GM12891 (cell line): ENCODE results near the gene ASCC2.
"Not testable (repeated sequence)": the region's sequence is repeated elsewhere in the genome, so short reads cannot be mapped to it uniquely, and the experiment has no call there.

Experiments
- DNase-seq: peaks from one replicate; pipeline ENCODE4 v3.0.0; 2011; ENCODE audit warnings: low spot score; ENCODE audit not compliant: insufficient read length
- FAIRE-seq: peaks from 2 replicates; lab custom pipeline; 2011; peaks lifted over from hg19 to GRCh38; lab: Jason Lieb, UNC
- PAX5 ChIP-seq: IDR thresholded peaks from 2 replicates; pipeline ENCODE4 v1.6.1; 2011; ENCODE audit warnings: low read length, moderate library complexity, mild to moderate bottlenecking; ENCODE audit not compliant: insufficient read depth, severe bottlenecking
- POLR2A ChIP-seq: IDR thresholded peaks from 2 replicates; pipeline ENCODE4 v1.6.1; 2011; ENCODE audit warnings: low read depth, low read length, control low read depth
- POLR2AphosphoS5 ChIP-seq: IDR thresholded peaks from 2 replicates; pipeline ENCODE4 v1.6.1; 2011; ENCODE audit warnings: low read depth, low read length, control low read depth
- POU2F2 ChIP-seq: IDR thresholded peaks from 2 replicates; pipeline ENCODE4 v1.6.1; 2011; ENCODE audit warnings: low read depth, mild to moderate bottlenecking, control low read depth, low read length, moderate library complexity
- SPI1 ChIP-seq: IDR thresholded peaks from 2 replicates; pipeline ENCODE4 v1.6.1; 2011; ENCODE audit warnings: low read depth, low read length, control low read depth
- TAF1 ChIP-seq: IDR thresholded peaks from 2 replicates; pipeline ENCODE4 v1.6.1; 2011; ENCODE audit warnings: low read depth, low read length, control low read depth

The ASCC2 gene

GRCh38 chr22:29833392-29833965, 4.6 kb downstream of the ASCC2 start:
- DNase-seq (no peak), FAIRE-seq (no peak)
- TF ChIP-seq TAF1, result no peak
- no peak for TF ChIP-seq POU2F2
- no peak for TF ChIP-seq SPI1
- TF ChIP-seq POLR2A, result no peak
- no peak for TF ChIP-seq POLR2AphosphoS5
- TF ChIP-seq PAX5, result no peak

- FAIRE-seq (no peak), DNase-seq (no peak)
- TF ChIP-seq PAX5, result no peak
- no peak for TF ChIP-seq POLR2AphosphoS5
- TF ChIP-seq POU2F2, result no peak
Measured at GRCh38 chr22:29831958-29832357, 6.1 kb downstream of the ASCC2 start.

- DNase-seq (no peak), FAIRE-seq (no peak)
- TF ChIP-seq POLR2AphosphoS5 (no peak), POLR2A (no peak), PAX5 (no peak), TAF1 (no peak), POU2F2 (no peak), SPI1 (no peak)
Measured at GRCh38 chr22:29831186-29831921, 6.7 kb downstream of the ASCC2 start.

GRCh38 chr22:29830585-29830984, 7.5 kb downstream of the ASCC2 start:
- FAIRE-seq, result no peak
- DNase-seq, result no peak
- TF ChIP-seq POU2F2 (no peak), SPI1 (no peak), POLR2AphosphoS5 (no peak), POLR2A (no peak), TAF1 (no peak), PAX5 (no peak)

GRCh38 chr22:29827726-29828125, 10.3 kb downstream of the ASCC2 start:
- not testable (repeated sequence) for DNase-seq
- peak; percentile 73 for FAIRE-seq

GRCh38 chr22:29827091-29827490, 11.0 kb downstream of the ASCC2 start:
- DNase-seq, result no peak
- no peak for TF ChIP-seq PAX5
- FAIRE-seq, result no peak

GRCh38 chr22:29825578-29825977, 12.5 kb downstream of the ASCC2 start:
- FAIRE-seq (no peak), DNase-seq (no peak)
- no peak for TF ChIP-seq POLR2AphosphoS5
- TF ChIP-seq POLR2A, result no peak
- no peak for TF ChIP-seq TAF1
- no peak for TF ChIP-seq SPI1
- no peak for TF ChIP-seq POU2F2
- no peak for TF ChIP-seq PAX5

- no peak for DNase-seq
- TF ChIP-seq POLR2A (no peak), SPI1 (no peak), TAF1 (no peak), PAX5 (no peak), POU2F2 (no peak), POLR2AphosphoS5 (no peak)
- FAIRE-seq, result no peak
Measured at GRCh38 chr22:29824677-29825076, 13.4 kb downstream of the ASCC2 start.

GRCh38 chr22:29821291-29822016, 16.6 kb downstream of the ASCC2 start:
- no peak for TF ChIP-seq SPI1
- 0 out of 2 replicates have a peak, but pooled peaks have one; percentile 20 for TF ChIP-seq POU2F2
- no peak for TF ChIP-seq POLR2AphosphoS5
- no peak for TF ChIP-seq POLR2A
- no peak for TF ChIP-seq PAX5
- FAIRE-seq (peak; percentile 75), DNase-seq (no peak)

GRCh38 chr22:29820961-29821290, 17.1 kb downstream of the ASCC2 start:
- no peak for TF ChIP-seq POLR2A
- TF ChIP-seq POU2F2, result no peak
- no peak for TF ChIP-seq SPI1
- TF ChIP-seq PAX5, result no peak
- no peak for TF ChIP-seq TAF1
- TF ChIP-seq POLR2AphosphoS5, result no peak
- DNase-seq (no peak), FAIRE-seq (no peak)
